GM19351 (cell line): ENCODE data around the gene MTIF2.
"Not testable (repeated sequence)": the region's sequence is repeated elsewhere in the genome, so short reads cannot be mapped to it uniquely, and the experiment has no call there.

Experiments
- ATAC-seq: cut with Tn5 transposase; IDR thresholded peaks from one replicate; pipeline ENCODE4 v1.9.1; 2021; ENCODE audit warnings: mild to moderate bottlenecking, moderate library complexity; ENCODE audit not compliant: unreplicated experiment

The MTIF2 gene, protein sequence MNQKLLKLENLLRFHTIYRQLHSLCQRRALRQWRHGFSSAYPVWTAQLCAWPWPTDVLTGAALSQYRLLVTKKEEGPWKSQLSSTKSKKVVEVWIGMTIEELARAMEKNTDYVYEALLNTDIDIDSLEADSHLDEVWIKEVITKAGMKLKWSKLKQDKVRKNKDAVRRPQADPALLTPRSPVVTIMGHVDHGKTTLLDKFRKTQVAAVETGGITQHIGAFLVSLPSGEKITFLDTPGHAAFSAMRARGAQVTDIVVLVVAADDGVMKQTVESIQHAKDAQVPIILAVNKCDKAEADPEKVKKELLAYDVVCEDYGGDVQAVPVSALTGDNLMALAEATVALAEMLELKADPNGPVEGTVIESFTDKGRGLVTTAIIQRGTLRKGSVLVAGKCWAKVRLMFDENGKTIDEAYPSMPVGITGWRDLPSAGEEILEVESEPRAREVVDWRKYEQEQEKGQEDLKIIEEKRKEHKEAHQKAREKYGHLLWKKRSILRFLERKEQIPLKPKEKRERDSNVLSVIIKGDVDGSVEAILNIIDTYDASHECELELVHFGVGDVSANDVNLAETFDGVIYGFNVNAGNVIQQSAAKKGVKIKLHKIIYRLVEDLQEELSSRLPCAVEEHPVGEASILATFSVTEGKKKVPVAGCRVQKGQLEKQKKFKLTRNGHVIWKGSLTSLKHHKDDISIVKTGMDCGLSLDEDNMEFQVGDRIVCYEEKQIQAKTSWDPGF

DNA sequence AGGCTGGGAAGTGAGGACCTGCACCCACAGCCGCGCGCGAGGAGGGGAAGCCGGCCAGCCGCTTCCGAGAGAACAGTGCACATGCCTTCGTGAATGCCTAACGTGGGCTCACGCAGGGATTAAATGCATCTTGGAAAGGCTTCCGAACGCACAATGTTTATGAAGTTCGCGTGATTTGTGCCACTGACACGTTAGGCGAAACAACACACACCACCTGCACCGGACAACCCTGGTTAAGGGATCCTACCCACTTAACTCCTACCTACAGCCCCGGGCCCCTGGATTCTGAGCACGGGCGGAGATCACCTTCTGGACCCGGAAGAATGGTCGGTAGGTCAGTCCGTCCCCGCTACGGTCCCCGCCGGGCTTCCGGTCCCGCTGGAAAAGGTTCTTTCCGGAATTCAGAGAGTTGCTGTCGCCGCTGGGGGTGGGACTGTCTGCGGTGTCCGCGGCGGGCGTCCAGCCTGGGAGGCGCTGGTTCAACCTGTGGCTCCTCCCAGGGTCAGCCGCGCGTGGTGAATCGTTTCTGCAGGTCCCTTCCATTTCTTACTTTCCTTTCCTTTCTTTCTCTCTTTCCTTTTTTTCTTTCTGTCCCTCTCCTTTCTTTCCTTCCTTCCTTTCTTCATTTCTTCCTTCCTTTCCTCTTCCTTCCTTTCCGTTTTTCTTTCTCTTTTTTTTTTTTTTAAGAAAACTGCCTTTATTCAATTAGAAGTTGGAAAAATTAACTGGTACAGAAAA, at the start of gene MTIF2:
Gene MTIF2, minus strand, starts transcription at position 325 of the 738 bp plus-strand sequence. CDS start 5,373 bp downstream, outside the sequence.
- ATAC-seq, result peak; percentile 97

DNA sequence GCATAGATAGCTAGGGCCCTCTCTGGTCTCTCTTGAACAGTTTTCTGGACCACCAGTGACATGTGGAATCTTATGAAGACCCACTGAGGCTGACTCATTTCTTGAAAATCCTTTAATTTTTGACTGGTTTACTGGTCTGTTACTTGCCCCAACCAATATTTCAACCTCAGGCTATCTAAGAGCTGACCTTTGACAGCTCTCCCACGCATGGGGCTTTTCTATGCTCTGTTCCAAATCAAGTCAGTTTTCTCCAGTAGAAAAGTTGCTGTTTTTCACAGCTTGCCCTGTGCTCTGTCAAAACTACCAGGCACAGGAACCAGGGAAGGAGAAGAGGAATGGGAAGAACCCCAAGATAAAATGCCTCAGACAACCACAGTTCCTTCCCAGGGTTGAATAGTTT, 46.0 kb upstream of the MTIF2 start:
- no peak for ATAC-seq

DNA sequence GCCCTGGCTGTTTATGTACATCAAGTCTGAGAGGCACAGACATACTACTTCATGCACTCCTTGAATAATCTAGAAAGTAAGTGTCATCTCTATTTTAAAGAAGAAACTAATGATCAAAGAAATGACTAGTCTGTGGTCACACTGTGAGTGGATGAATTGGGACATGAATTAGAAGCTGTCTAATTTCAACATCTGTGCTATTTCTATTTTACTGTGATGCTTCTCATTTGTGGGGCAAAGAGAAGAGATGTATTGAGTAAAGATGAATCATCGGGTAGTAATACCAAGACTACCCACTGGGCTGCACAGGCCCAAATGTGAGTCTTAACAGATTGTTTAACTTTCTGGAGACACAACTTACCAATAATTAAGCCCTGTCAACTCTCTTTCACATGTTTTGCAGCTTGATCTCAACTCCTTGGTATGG, 42.4 kb upstream of the MTIF2 start:
- peak; percentile 96 for ATAC-seq

DNA sequence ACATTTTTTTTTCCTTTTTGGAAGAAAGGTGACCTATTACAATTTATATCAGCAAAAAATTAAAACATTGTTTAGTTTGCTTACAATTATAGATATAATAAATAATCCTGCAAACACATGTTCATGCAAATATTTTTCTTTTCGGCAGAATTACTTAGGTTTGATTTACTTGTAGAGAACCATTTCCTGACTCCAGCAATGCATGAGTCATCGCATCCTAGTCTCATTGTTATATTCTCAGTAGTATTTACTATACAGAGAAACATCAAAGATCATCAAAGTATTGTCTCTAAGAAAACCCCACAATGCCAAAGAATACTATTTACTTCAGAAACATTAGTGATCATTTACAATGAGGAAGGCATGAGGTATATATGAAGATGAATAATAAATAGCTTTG, 40.4 kb upstream of the MTIF2 start:
- ATAC-seq, result no peak

DNA sequence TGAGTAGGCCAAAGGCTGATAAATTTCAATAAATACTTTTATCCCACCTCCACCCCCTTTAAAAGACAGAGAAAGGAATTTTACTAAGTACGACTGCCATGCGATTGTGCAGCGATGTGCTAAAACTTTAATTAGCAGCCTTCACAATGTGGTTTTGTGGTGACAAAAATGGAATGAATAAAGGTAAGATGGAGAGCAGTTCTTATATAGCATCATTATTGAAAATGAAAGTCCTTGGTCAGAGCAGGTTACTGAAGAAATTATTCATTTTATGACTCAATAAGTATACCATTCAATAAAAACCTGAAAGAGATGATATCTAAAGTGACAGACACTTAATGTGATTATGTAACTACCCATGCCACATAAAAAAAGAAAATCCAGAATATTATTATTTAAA, 33.2 kb upstream of the MTIF2 start:
- peak; percentile 84 for ATAC-seq

DNA sequence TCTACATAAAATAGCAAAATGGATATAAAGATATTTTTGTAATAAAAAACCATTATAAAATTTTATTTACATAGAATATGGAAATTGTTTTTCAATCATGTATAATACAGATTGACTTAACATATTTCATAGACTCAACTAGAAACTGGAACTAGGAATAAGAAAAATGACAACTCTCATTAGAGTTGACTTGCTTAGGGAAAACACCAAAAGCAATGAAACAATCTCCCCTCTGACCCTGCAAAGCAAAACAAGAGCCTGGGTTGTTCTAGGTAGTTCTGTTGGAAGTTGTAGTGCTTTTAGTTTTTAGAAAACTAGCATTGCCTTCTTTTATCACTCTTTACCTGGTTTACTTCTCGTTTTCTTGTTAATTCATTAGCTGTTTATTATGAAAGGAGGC, 32.2 kb upstream of the MTIF2 start:
- ATAC-seq, result peak; percentile 45

DNA sequence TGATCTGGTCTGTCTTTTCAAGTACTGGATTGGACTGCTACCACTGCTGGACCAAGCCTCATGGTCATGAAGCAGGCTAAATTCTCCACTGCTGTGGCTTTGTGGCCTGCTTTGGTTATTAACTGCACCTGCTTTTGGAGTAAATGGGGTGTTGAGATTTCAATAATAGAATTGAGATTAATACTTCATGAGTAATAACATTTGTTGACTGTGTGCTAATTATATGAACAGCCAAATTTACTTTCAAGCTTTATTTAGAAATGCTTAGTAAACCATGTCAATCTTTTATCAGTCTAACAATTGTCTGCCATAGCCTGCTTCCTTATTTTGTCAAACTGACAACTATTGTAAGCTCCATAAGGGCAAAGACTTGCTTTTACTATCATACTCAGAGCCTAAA, 27.4 kb upstream of the MTIF2 start:
- ATAC-seq, result peak; percentile 57

DNA sequence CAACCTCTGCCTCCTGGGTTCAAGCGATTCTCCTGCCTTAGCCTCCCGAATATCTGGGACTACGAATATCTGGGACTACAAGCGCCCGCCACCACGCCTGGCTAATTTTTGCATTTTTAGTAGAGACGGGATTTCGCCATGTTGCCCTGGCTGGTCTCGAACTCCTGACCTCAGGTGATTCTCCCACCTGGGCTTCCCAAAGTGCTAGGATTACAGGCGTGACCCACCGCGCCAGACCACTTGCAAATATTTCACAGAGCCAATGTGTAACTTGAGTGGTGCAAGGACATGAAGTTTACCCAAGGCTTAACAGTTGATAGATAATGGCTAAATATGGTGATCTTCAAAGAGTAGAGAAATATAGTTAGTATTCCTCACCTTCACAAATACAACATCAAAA, 14.1 kb upstream of the MTIF2 start:
- no peak for ATAC-seq

DNA sequence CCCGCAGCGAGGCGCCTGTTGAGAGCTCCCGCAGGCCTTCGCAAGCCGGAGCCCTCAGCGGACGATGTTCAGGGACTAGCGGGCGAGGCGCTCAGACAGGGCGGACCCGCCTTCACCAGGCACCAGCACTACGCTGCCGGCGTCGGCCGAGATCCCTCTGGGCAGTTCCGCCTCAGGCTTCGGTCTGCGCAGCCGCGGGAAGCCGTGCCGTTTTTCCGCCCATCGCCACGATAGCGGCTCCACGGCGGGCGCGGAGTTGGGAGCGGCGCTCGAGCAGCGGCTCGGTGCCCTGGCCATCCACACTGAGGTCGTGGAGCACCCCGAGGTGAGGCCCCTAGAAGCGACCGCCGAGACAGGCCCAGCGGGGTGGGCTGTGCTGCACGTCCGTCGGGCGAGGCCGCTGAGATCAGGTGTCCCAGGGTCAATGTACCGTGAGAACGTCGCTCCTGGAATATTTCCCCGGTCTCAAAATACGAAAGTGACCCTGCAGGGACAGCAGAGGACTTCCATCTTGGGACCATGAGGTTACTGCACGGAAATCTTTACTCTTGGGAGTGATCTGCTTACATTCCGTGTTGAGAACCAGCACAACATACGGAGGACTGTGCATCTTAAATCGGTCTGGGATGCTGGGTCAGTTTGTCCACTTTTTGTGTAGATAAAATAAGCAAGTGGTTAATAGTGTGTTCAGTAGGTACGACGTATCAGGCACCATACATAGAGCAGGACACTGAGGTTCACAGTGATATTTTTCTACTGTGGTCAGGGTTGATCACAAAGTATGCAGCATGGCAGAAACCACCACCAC, 13.3 kb upstream of the MTIF2 start:
- peak; percentile 99 for ATAC-seq

DNA sequence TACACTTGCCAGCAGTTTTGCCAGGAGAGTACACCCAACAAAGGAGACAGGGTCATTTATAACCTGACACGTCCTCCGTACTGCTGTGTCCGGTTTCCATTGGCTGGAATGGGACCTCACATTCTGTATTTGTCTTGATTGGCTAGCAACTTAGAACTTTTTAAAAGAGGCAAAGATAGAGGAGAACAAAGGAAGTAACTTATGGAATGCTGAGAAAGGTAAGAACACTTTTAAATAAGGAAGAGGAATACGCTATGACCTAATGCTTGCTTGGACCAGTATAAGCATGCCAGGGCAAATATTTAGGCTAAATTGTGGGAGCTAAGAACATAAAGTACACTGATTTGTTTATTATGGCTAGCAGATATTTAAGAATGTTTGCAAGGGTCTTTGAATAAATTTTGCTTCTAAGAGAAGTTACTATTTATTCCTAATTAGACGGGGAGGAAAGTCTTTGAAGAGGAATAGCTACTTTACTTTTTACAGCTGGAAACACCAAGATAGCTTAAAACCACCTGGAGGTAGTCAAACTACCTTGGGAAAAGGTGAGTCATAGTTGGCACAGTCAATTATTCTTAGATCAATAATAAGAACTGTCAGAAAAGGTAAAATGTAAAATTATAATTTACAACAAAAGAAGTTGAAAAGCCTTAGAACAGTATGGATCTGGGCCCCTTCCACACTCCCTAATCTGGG, 12.0 kb upstream of the MTIF2 start:
- ATAC-seq, result not testable (repeated sequence)

DNA sequence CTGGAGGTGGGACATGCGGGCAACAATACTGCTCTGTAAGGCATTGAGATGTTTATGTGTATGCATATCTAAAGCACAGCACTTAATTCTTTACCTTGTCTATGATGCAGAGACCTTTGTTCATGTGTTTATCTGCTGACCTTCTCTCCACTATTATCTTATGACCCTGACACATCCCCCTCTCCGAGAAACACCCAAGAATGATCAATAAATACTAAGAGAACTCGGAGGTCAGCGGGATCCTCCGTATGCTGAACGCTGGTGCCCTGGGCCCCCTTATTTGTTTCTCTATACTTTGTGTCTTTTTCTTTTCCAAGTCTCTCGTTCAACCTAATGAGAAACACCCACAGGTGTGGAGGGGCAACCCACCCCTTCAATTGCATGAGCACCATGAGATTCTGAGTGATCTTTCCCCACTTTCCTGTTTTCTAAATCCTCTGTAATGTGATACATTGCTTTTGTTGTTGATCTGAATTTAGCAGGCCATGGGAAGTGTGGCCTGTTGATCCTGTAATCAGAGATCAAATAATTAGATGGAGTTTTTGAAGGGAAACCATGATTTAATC, 10.9 kb upstream of the MTIF2 start:
- not testable (repeated sequence) for ATAC-seq

DNA sequence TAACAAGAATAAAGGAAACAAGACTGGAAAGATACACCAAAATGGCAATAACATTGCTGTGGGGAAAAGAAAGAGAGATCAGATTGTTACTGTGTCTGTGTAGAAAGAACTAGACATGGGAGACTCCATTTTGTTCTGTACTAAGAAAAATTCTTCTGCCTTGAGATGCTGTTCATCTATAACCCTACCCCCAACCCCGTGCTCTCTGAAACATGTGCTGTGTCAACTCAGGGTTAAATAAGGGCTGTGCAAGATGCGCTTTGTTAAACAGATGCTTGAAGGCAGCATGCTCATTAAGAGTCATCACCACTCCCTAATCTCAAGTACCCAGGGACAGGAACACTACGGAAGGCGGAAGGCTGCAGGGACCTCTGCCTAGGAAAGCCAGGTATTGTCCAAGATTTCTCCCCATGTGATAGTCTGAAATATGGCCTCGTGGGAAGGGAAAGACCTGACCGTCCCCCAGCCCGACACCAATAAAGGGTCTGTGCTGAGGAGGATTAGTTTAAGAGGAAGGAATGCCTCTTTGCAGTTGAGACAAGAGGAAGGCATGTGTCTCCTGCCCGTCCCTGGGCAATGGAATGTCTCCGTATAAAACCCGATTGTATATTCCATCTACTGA, 10.3 kb upstream of the MTIF2 start:
- not testable (repeated sequence) for ATAC-seq

DNA sequence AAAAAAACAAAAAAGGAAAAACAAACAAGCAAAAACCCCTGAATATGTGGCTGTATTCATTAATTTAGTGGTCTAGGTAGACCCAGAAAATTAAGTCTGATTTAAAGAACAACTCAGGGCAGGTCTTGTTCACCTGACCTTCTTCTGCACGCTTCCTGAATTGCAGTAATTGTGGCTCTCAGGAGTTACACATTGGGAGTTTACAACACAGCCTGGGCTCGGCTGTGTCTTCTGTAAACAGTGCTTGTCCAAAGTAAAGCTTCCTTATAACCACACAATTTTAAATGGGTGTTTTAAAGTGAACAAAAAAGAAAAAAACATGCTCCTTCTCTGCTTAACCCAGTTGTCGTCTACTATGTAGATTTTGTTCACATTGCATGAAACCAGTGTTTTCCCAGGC, 8.3 kb upstream of the MTIF2 start:
- no peak for ATAC-seq

DNA sequence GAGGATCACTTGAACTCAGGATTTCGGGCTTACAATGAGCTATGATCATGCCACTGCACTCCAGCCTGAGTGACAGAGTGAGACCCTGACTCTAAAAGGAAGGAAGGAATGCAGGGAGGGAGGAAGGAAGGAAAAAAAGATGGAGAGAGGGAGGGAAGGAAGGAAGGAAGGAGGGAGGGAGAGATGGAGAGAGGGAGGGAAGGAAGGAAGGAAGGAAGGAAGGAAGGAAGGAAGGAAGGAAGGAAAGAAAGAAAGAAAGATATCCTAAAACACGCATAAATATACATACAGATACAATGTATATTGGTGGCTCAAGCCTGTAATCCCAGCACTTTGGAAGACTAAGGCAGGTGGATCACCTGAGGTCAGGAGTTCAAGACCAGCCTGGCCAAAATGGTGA, 5.3 kb upstream of the MTIF2 start:
- ATAC-seq, result not testable (repeated sequence)

DNA sequence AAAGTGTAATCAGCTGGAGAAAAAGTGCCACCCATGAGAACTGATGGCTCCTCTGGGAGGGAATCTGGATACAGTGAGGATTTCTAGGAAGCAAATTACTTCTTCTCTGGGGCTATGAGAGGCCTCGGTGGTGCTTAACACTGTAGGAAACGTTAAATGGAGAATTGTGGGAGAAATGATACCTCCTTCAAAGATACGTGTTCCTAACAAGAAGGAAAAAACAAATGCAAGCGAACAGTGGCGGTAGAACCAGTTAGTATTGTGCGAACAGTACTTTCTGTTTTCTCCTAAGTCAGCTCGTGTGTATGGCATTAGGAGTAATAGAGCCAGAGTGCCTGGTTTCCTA, 587 bp upstream of the MTIF2 start:
- no peak for ATAC-seq

DNA sequence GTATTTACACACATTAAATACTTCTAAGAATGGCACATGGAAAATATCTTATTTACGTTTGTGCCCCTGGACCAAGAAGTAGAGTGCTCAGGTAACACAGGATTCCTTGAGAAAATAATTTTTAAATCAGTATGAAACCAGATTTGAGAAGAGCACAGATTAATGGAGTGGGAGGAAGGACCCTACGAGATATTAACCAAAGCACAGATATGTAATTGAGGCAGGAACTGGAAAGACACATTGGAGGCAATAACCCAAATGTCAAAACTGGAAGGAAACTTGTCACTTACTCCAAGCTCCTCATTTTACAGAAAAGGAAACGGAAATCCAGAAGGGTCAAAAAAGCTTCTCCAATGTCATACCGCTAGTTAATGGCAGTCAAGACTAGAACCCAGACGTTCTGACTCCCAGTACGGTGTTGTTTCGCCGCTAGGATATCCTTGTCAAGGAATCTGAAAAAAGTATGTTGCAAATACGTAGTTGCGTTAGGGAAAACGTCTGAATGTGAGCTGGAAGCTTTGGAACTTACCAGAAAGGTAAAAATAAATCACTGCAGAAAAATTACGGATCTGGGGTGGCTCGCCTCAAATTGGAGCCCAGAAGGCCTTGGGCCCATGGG, 634 bp downstream of the MTIF2 start:
- ATAC-seq, result no peak

DNA sequence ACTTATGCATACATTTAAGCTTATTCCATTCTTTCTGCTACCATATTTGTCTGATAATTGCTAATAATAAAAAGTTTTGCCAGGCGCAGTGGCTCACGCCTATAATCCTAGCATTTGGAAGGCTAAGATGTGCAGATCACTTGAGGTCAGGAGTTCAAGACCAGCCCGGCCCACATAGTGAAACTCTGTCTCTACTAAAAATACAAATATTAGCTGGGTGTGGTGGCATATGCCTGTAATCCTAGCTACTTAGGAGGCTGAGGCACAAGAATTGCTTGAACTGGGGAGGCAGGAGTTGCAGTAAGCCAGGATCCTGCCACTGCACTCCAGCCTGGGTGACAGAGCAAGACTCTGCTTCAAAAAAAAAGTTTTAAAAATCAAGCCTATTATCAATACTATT, 9.4 kb downstream of the MTIF2 start:
- ATAC-seq, result not testable (repeated sequence)

DNA sequence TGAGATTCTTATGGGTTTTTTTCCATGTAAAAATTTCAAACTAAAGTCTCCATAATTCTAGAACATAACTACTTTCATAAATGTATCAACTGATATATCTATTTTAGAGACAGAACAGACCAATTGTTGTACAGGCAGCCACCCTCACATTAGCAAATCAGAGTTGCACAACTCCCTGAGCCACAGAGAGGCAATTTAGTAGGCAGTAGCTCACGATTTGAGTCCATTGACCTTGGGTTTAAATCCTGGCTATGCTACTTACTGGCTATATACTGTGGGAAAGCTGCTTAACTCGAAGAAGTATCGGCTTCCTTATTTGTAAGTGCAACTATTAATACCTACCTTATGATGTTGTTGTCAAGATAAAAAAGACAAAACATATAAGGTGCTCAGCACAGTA, 16.2 kb downstream of the MTIF2 start:
- ATAC-seq, result no peak

DNA sequence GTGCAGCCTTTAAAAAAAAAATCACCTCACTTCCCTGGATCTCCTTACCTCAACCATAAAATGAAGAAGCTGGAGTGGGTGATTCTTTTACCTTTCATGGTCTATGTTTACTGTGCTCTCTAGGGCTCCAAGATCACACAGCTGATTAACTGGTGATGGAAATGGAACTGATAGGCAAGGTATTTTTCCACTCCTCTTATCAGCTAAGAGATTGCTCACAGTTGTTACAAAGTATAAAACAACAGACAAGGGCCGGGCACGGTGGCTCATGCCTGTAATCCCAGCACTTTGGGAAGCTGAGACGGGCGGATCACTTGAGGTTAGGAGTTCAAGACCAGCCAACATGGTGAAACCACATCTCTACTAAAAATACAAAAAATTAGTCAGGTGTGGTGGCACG, 22.0 kb downstream of the MTIF2 start:
- no peak for ATAC-seq
